HG02884 (cell line): ENCODE data around the gene EIF5A.

Experiments
- ATAC-seq: cut with Tn5 transposase; IDR thresholded peaks from one replicate; pipeline ENCODE4 v1.9.1; 2021; ENCODE audit warnings: mild to moderate bottlenecking, moderate library complexity; ENCODE audit not compliant: unreplicated experiment

The EIF5A gene

DNA sequence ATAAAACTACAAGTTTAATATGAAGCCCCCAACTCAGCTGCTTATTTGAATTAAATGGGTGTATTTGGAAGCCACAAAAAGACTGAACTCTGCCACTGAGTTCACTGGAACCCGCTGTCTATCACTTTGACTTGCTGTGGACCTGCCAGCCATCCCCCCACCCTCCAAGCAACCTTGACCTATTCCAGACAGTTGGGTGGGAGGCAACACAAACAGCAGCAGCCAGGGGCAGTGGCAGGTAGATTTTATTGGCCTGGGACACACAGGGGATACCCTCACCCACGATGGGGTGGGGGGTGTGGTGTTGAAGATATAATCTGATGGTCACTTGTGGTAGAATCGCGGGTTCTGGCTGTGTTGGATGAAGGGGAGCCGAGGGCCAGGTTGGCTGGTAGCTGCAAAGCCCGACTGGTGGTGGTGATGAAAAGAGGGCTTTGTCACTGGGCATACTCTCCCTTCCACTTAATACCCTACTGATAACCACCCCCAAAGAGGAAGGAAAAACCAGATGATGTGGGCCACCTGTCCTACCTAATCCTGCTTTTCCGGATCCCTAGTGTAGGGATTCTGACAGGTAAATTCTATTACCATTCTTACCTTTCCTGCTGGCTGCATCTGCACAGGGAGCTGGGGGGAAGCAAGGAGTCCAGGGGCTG, 5.1 kb downstream of the EIF5A start:
- ATAC-seq: no peak

GRCh38 chr17:7313088-7313889, 5.9 kb downstream of the EIF5A start:
- ATAC-seq: no peak

DNA sequence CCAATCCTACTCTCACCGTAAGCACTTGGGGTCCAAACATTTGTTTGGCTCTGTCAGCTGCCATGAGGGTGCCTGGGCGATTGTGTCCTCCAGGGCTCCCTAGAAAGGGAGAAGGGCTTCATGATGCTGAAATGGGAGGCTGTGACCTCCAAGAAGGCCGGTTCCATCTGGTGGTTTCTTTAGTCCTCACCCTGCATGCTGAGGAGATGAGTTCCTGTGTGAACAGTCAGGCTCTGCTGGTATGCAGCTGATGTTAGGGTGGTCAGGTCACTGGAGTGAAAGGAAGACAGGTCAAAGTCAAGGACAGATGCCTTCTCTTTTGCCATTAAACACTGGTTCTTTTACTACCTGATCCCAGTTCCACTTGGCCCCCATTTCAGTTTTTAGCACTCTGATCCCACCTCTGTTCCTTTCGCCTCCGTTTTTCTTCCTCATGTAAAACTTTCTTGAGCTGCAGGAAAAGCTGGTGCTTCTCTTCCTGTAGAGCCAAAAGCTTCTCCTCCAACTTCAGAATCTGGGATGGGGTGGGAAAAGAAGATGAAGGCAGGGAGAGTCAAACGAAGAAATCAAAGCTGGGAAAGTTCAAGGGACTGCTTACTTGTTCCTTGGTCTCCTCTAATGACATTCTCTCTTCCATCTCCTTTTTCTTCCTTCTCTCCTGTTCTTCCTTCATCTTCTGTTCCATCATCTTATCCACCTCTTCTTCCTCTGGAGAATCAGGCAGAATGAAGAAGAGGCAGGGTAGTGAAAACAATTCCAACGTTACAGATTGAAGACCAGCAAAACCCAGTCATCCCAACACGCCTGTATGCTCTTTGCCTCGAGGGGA, 6.7 kb downstream of the EIF5A start:
- no peak for ATAC-seq

GRCh38 chr17:7314719-7315569, 7.5 kb downstream of the EIF5A start, which contains the start of gene GPS2:
TSS of gene GPS2 (minus strand) at chr17:7315360. CDS start at chr17:7315052, 308 bp downstream.
- ATAC-seq: peak; percentile 56

DNA sequence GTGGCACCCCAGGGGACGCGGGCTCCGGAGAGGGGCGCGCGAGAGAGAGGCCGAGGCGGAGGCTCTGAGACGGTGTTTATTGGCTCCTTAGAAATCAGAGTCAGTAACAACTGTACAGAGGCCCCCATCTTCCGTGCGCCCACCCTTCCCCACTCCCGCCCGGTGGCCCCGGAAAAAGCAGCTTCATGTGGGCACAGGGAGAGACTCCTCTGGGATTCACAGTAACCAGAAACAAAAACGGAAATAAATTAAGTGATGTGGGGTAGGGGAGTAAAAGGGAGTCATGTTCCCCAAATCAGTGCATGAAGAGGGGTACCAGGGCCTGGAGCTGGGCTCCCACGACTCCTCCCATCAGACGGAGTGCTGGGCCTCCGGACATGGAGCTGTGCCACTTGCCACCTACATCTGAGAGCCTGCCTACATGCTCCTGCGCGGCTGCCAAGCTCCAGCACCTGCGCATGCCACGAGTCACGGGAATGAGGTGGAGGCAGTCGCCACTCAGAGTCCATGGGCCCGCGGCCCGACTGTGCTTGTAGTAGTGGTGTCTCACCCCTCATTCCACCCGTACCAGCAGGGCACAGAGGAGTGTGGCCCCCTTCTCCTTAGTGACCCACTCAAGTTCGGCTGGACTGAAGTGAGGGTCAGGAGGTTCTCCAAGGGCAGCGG, 8.3 kb downstream of the EIF5A start:
- ATAC-seq: no peak

- no peak for ATAC-seq
Measured at GRCh38 chr17:7317161-7317803, 9.9 kb downstream of the EIF5A start.

- no peak for ATAC-seq
Measured at GRCh38 chr17:7318121-7318860, 10.9 kb downstream of the EIF5A start.

DNA sequence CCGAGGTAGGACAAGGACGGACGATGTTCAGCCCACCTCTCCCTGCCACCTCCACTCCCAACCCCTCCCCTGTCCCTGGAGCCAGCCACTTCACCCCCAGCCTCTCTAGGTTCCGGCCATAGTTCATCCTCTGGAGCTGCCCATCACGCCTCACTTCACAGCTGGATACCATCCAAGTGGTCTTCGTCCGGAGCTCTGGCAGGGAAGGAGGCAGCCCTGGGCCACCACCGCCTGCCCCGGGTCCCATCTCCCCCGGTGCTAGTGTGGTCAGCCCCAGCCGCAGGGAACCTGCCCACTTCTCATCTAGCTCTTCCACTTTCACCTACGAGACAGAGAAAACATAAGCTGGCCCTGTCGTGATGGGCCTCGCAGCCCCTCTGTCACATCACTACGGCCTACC, 14.0 kb downstream of the EIF5A start:
- ATAC-seq: no peak

DNA sequence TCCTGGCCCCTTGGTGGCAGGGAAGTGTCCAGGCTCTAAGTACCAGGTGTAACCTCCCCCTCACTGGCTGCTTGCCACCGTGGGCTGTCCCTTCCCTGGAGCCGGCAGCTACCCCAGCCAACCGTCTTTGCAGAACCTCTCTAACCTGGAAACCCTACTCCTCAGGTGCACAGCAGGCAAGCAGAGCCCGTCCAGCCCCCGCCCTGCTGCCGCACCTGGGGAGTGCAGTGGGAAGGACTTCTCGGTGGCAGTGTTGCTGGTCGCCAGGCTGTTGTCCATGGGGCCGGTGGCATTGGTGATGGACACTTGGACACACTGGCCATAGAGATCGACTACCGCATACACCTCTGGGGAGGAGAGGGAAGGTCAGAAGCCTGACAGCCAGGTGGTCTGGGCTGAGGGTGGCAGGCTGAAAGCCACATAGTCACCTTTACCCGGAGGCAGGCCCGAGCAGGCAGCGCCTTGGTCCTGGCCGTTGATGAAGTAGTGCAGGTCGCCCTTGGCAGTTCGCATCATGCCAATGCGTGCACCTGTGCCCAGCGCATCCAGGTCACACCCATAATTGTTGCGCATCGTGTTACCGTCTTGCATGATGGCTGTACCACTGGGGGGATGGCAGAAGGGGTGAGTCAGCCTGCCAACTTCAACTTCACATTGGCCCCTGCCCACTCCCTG, 15.2 kb downstream of the EIF5A start:
- ATAC-seq: no peak

DNA sequence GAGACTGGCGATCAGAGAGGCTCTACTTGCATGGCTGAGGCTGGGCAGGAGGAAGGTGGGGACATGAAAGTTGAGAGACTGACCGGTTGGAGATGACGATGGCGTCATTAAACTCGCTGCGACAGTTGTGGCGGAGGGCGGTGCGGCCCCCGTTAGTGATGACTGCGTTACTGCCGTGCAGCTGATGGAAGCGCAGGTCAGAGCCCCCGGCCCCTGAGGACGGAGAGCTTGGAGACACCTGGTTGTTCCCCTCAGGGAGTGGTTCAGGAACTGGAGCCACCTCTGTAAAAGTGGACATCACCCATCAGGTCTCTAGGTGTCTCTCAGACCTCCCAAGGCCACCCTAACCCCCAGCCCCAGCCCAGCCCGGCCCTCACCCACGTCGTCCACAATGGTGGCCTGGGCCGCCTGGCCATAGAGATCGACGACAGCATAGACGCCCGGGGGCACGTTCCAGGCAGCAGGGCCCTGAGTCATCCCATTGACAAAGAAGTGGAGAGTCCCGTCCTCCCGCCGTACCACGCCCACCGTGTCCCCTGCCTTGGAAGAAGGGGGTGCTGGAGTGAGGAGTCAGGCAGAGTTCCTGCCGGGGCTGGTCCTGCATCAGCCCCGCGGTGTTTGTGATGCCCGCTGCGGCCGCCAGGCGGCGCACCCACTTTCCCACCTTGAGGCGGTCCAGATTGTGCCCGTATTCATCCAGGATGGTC, 16.5 kb downstream of the EIF5A start:
- ATAC-seq: no peak

DNA sequence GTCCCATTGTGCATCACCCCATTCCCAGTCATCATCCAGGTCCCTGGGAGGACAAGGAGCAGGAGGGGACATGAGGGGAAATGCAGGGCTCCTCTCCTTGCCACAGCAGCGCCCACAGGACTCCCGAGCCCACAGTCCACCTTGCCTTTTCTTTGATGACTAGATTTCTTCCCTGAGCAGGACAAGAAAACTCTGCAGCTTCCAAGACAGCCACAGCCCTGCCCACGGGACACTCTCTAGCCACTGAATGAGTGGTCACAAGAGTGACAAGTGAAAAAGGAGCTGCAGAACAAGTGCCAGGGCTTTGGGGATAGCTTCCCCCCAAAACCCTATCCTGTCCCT, 17.0 kb downstream of the EIF5A start:
- ATAC-seq: no peak

DNA sequence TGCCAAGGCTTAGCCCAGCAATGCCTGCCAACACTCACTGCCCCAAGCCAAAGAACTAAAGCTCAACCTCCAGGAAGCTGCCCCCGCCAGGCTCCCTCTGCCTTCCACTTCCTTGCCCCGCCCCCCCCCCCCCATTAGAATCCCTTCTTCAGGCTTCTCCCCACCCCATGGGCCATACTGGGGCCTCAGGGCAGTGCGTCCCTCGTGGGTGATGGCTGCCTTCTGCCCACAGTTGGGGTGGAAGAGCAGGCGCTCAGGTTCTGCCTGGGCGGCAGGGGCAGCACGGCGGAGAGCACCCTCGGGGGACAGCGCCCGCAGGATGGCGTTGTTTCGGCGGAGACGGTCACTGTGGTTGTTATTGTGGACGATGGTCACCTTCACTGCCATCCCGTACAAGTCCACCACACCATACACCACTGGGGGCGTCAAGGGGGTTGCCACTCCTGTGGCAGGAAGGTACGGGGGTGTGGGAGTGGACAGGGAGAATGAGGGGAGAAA, 17.7 kb downstream of the EIF5A start:
- ATAC-seq: no peak

DNA sequence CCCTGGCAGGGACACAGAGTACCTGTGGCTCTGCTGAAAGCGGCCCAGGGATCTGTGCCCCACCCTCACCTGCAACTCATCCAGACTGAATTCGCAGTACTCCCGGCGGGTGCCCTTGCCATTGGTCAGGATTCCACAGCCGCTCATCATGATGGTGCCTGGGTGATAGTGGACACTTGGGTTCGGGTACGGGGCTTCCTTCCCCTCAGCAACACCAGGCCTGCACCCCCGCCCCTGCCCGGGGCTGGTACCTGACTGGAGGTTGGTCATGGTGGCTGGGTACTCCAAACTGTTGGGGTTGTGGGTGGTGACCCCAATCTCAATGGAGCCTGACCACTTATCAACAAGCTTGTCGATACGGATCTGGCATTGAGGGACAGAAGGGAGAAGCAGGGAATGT, 18.8 kb downstream of the EIF5A start:
- no peak for ATAC-seq

GRCh38 chr17:7327056-7327455, 19.6 kb downstream of the EIF5A start:
- no peak for ATAC-seq

- ATAC-seq: no peak
Measured at GRCh38 chr17:7327501-7327900, 20.1 kb downstream of the EIF5A start.

DNA sequence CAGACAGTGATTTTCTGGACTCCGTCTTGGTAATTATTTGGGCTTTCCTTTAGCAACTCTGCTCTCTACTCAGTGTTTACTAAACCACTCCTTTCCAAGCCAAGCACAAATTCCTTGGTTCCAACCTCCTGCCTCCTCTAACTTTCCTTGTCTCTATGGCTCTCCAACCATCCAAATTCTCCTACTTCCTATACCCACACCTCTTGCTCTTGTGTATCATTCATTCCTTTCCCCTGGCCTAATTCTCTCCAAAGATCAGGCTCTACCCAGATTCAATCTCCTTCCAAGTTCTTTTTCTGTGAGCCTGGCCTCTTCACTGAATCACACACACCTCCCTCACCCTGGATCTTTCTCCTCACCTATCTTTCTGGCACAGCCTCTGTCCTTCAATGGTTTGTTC, 20.6 kb downstream of the EIF5A start:
- ATAC-seq: no peak

GRCh38 chr17:7328840-7329373, 21.5 kb downstream of the EIF5A start, which contains the start of gene NEURL4:
TSS of gene NEURL4 (minus strand) at chr17:7329335. CDS start at chr17:7329312, 23 bp downstream.
- no peak for ATAC-seq
